HEK293 (cell line): ENCODE measurements around the gene HDDC2.

Source experiments
- CTCF ChIA-PET: fragments of 350-600 bp; formaldehyde crosslinking; extraction: SDS; loops from one replicate; lab custom pipeline; 2021; ENCODE audit warnings: antibody characterized with exemption; lab: Yijun Ruan, JAX
- POLR2A ChIA-PET: fragments of 300-600 bp; formaldehyde crosslinking; extraction: SDS; loops from one replicate; lab custom pipeline; 2020; ENCODE audit warnings: antibody characterized with exemption, inconsistent platforms; lab: Yijun Ruan, JAX
- H3K27ac ChIP-seq: fragments of 200-500 bp; sonication (Bioruptor generic); 2 replicates; pipeline ENCODE4 v1.5.1; 2014; ENCODE audit warnings: low read depth, low read length, control low read depth, inconsistent platforms; ENCODE audit errors: extremely low read depth
- H3K36me3 ChIP-seq, 2 experiments: fragments of 200-500 bp in 1 of 2; sonication (Bioruptor generic) in 1 of 2; 1 replicate in 1 of 2; 2 replicates in 1 of 2; pipeline ENCODE4 v1.5.1; 2014 to 2017; ENCODE audit warnings: inconsistent platforms in 2 of 2, low read length in 2 of 2; ENCODE audit not compliant: control insufficient read depth in 2 of 2, insufficient read depth in 1 of 2
- H3K4me1 ChIP-seq: fragments of 200-500 bp; sonication (Bioruptor generic); 2 replicates; pipeline ENCODE4 v1.5.1; 2014; ENCODE audit warnings: mild to moderate bottlenecking, low read length, inconsistent platforms; ENCODE audit not compliant: control insufficient read depth, insufficient read depth
- H3K4me3 ChIP-seq: 2 replicates; pipeline ENCODE4 v1.5.1; 2011; ENCODE audit warnings: low read depth, mild to moderate bottlenecking, control low read depth, low read length, moderate library complexity
- H3K9me3 ChIP-seq: fragments of 200-500 bp; sonication (Bioruptor generic); 2 replicates; pipeline ENCODE4 v1.5.1; 2014; ENCODE audit warnings: low read depth, low read length, inconsistent platforms; ENCODE audit not compliant: control insufficient read depth, insufficient read depth
- GLIS1 ChIP-seq: fragments of 450-650 bp; formaldehyde crosslinking; IDR thresholded peaks from 2 replicates; pipeline ENCODE4 v1.5.1; 2016; ENCODE audit warnings: missing biosample characterization, missing genetic modification characterization
- GLIS2 ChIP-seq: fragments of 450-650 bp; formaldehyde crosslinking; IDR thresholded peaks from 2 replicates; pipeline ENCODE4 v1.5.1; 2016; ENCODE audit warnings: missing biosample characterization, missing genetic modification characterization
- HIC1 ChIP-seq: fragments of 450-650 bp; formaldehyde crosslinking; IDR thresholded peaks from 2 replicates; pipeline ENCODE4 v1.5.1; 2016; ENCODE audit warnings: missing biosample characterization, missing genetic modification characterization
- OSR2 ChIP-seq: fragments of 450-650 bp; formaldehyde crosslinking; IDR thresholded peaks from 2 replicates; pipeline ENCODE4 v1.5.1; 2016; ENCODE audit warnings: missing biosample characterization, missing genetic modification characterization
- YY1 ChIP-seq: fragments of 450-650 bp; formaldehyde crosslinking; IDR thresholded peaks from 2 replicates; pipeline ENCODE4 v1.5.1; 2018; ENCODE audit warnings: missing biosample characterization, missing genetic modification characterization
- ZBTB1 ChIP-seq: fragments of 450-650 bp; formaldehyde crosslinking; IDR thresholded peaks from 2 replicates; pipeline ENCODE4 v1.5.1; 2016; ENCODE audit warnings: missing biosample characterization, missing genetic modification characterization
- ZIC2 ChIP-seq: fragments of 450-650 bp; formaldehyde crosslinking; IDR thresholded peaks from 2 replicates; pipeline ENCODE4 v1.5.1; 2016; ENCODE audit warnings: missing biosample characterization, missing genetic modification characterization
- ZNF335 ChIP-seq: fragments of 450-650 bp; formaldehyde crosslinking; conservative IDR thresholded peaks from 2 replicates; pipeline ENCODE4 v1.5.1; 2016; ENCODE audit warnings: missing biosample characterization, missing genetic modification characterization
- ZNF404 ChIP-seq: fragments of 450-650 bp; formaldehyde crosslinking; IDR thresholded peaks from 2 replicates; pipeline ENCODE4 v1.5.1; 2017; ENCODE audit warnings: missing biosample characterization, missing genetic modification characterization
- ZNF423 ChIP-seq: fragments of 450-650 bp; formaldehyde crosslinking; IDR thresholded peaks from 2 replicates; pipeline ENCODE4 v1.5.1; 2016; ENCODE audit warnings: missing biosample characterization, missing genetic modification characterization
- ZNF549 ChIP-seq: fragments of 450-650 bp; IDR thresholded peaks from 2 replicates; pipeline ENCODE4 v1.5.1; 2018; ENCODE audit warnings: missing biosample characterization, missing genetic modification characterization, mild to moderate bottlenecking, inconsistent platforms, moderate library complexity
- ZNF585B ChIP-seq: fragments of 450-650 bp; formaldehyde crosslinking; IDR thresholded peaks from 2 replicates; pipeline ENCODE4 v1.5.1; 2016; ENCODE audit warnings: missing biosample characterization, missing genetic modification characterization
- ZNF596 ChIP-seq: fragments of 450-650 bp; IDR thresholded peaks from 2 replicates; pipeline ENCODE4 v1.5.0; 2018; ENCODE audit warnings: missing biosample characterization, mild to moderate bottlenecking, missing genetic modification characterization, moderate library complexity
- ZNF707 ChIP-seq: fragments of 450-650 bp; formaldehyde crosslinking; IDR thresholded peaks from 2 replicates; pipeline ENCODE4 v1.5.1; 2016; ENCODE audit warnings: missing biosample characterization, missing genetic modification characterization
- ZNF747 ChIP-seq: fragments of 450-650 bp; formaldehyde crosslinking; IDR thresholded peaks from 2 replicates; pipeline ENCODE4 v1.5.1; 2016; ENCODE audit warnings: missing biosample characterization, missing genetic modification characterization
- ZNF837 ChIP-seq: fragments of 450-650 bp; formaldehyde crosslinking; IDR thresholded peaks from 2 replicates; pipeline ENCODE4 v1.5.1; 2016; ENCODE audit warnings: missing biosample characterization, missing genetic modification characterization
- TF ChIP-seq, protein P1 (sequence below): fragments of 450-650 bp; IDR thresholded peaks from 2 replicates; pipeline ENCODE4 v1.5.1; 2018; ENCODE audit warnings: missing biosample characterization, mild to moderate bottlenecking, missing genetic modification characterization
- TF ChIP-seq, protein P2 (sequence below): fragments of 450-650 bp; formaldehyde crosslinking; IDR thresholded peaks from 2 replicates; pipeline ENCODE4 v1.5.1; 2016; ENCODE audit warnings: missing biosample characterization, missing genetic modification characterization
- TF ChIP-seq, protein P3 (sequence below): fragments of 450-650 bp; formaldehyde crosslinking; IDR thresholded peaks from 2 replicates; pipeline ENCODE4 v1.5.1; 2016; ENCODE audit warnings: missing biosample characterization, missing genetic modification characterization, low read depth

Gene HDDC2

GRCh38 chr6:125294925-125295324 lies 6.8 kb downstream of the HDDC2 start:
- H3K36me3 ChIP-seq, result peaks cover 22 to 100% of the 10 kb centered on the region in 2 experiments
- CTCF ChIA-PET, result no interaction called here

DNA sequence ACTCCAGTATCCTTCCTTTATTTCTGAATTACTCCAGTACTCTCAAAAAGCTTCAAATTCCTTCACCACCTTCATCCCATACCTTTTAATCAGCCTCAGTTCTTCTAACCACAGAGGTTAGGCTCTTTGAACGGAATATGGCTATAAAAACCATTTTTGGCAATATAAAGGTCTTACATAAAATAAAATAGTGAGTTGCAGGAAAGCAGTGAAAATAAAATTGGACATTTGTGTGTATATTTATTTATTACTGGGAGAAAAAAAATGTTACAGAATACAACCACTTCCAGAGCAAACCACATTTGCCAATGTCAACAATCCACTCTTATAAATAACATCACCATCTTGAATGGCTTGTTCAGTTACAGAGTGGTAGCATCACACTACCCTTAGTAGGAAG lies 7.7 kb downstream of the HDDC2 start:
- H3K4me1 ChIP-seq, result no peaks in the 10 kb centered on the region
- no peak overlapping the region for H3K4me3 ChIP-seq
- no peak for TF ChIP-seq ZNF335 (tag by site-specific recombination)
- TF ChIP-seq, protein P1, sequence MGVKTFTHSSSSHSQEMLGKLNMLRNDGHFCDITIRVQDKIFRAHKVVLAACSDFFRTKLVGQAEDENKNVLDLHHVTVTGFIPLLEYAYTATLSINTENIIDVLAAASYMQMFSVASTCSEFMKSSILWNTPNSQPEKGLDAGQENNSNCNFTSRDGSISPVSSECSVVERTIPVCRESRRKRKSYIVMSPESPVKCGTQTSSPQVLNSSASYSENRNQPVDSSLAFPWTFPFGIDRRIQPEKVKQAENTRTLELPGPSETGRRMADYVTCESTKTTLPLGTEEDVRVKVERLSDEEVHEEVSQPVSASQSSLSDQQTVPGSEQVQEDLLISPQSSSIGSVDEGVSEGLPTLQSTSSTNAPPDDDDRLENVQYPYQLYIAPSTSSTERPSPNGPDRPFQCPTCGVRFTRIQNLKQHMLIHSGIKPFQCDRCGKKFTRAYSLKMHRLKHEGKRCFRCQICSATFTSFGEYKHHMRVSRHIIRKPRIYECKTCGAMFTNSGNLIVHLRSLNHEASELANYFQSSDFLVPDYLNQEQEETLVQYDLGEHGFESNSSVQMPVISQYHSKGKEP (tag by site-specific recombination), result no peak
- no peak for TF ChIP-seq ZNF837 (tag by site-specific recombination)
- TF ChIP-seq, protein P2, sequence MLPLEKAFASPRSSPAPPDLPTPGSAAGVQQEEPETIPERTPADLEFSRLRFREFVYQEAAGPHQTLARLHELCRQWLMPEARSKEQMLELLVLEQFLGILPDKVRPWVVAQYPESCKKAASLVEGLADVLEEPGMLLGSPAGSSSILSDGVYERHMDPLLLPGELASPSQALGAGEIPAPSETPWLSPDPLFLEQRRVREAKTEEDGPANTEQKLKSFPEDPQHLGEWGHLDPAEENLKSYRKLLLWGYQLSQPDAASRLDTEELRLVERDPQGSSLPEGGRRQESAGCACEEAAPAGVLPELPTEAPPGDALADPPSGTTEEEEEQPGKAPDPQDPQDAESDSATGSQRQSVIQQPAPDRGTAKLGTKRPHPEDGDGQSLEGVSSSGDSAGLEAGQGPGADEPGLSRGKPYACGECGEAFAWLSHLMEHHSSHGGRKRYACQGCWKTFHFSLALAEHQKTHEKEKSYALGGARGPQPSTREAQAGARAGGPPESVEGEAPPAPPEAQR, result no peak
- TF ChIP-seq ZNF423 (tag by site-specific recombination), result no peak
- no peak for TF ChIP-seq GLIS2
- TF ChIP-seq ZNF707, result no peak
- no peak for TF ChIP-seq ZNF596 (tag by site-specific recombination)
- TF ChIP-seq ZNF585B, result no peak
- TF ChIP-seq ZNF404 (tag by site-specific recombination), result no peak
- TF ChIP-seq ZBTB1 (tag by site-specific recombination), result no peak
- no peak for TF ChIP-seq ZNF747 (tag by site-specific recombination)
- no peak for TF ChIP-seq ZNF549 (tag by site-specific recombination)
- TF ChIP-seq, all 188 proteins: peak for 0
- peaks cover 21 to 97% of the 10 kb centered on the region in 2 experiments for H3K36me3 ChIP-seq
- ChIA-PET POLR2A (no interaction called here), CTCF (interaction anchor here (0.6 to 1.7 kb wide), 3 partner anchors 17 to 253 kb away, joined by 3 to 5 read pairs (median 4); no protein-coding TSS in a partner anchor)
- no peak overlapping the region for H3K27ac ChIP-seq
- H3K9me3 ChIP-seq, result no peaks in the 10 kb centered on the region

More at GRCh38 chr6:125294925-125295324, 6.8 kb downstream of the HDDC2 start:
- no peaks in the 10 kb centered on the region for H3K9me3 ChIP-seq
- H3K4me3 ChIP-seq, result no peak overlapping the region
- H3K27ac ChIP-seq, result no peak overlapping the region
- no peaks in the 10 kb centered on the region for H3K4me1 ChIP-seq
- TF ChIP-seq HIC1 (tag by site-specific recombination), result no peak
- POLR2A ChIA-PET, result no interaction called here

DNA sequence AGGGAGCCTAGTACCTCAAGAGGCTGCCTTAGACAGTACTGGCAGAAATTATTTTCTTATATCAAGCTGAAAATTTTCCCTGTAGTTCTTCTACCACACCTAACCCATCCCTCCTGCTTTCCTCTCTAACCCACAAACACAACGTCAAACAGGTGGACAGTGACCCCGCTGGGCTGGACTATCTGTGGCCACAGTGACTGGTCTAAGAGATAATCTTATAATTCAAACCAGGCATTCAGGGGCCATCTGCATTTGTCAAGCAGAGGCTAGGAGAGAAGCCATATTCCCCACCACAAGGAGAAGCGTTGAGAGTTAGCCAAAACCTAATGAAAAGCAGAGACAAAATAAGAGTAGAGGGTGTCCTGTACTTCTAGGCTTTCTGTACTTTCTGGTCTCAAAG lies 8.2 kb downstream of the HDDC2 start:
- H3K4me1 ChIP-seq, result no peaks in the 10 kb centered on the region
- TF ChIP-seq OSR2 (no peak), GLIS1 (tag by site-specific recombination) (no peak), ZIC2 (tag by site-specific recombination) (no peak), YY1 (tag by site-specific recombination) (no peak)
- TF ChIP-seq, protein P1 (tag by site-specific recombination), result no peak
- TF ChIP-seq, protein P3, sequence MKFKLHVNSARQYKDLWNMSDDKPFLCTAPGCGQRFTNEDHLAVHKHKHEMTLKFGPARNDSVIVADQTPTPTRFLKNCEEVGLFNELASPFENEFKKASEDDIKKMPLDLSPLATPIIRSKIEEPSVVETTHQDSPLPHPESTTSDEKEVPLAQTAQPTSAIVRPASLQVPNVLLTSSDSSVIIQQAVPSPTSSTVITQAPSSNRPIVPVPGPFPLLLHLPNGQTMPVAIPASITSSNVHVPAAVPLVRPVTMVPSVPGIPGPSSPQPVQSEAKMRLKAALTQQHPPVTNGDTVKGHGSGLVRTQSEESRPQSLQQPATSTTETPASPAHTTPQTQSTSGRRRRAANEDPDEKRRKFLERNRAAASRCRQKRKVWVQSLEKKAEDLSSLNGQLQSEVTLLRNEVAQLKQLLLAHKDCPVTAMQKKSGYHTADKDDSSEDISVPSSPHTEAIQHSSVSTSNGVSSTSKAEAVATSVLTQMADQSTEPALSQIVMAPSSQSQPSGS (tag by site-specific recombination), result no peak
- peaks cover 16 to 92% of the 10 kb centered on the region in 2 experiments for H3K36me3 ChIP-seq
- no peaks in the 10 kb centered on the region for H3K9me3 ChIP-seq
- H3K4me3 ChIP-seq, result no peak overlapping the region
- ChIA-PET POLR2A (no interaction called here), CTCF (interaction anchor here (0.6 to 1.7 kb wide), 4 partner anchors 18 to 439 kb away, joined by 3 to 5 read pairs (median 4); no protein-coding TSS in a partner anchor)
- H3K27ac ChIP-seq, result no peak overlapping the region
